HG03571 (cell line): Measurements from ENCODE around the gene APOF.
"Not testable (repeated sequence)": the region's sequence is repeated elsewhere in the genome, so short reads cannot be mapped to it uniquely, and the experiment has no call there.

Source experiments
- ATAC-seq: cut with Tn5 transposase; IDR thresholded peaks from one replicate; pipeline ENCODE4 v1.9.1; 2021; ENCODE audit not compliant: unreplicated experiment

APOF gene

DNA sequence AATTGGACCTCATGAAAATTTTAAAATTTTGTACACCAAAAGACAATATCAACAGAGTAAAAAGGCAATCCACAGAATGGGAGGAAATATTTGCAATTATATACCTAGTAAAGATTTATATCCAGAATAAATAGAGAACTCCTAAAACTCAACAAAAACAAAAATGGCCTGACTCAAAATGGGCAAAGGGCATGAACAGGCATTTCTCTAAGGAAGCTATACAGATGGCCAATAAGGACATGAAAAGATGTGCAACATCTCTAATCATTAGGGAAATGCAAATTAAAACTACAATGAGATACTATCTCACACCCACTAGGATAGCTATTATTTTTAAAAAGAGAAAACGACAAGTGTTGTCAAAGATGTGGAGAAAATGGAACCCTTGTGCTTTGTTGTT, 10.9 kb upstream of the APOF start:
- ATAC-seq = no peak

- ATAC-seq = no peak
Measured at GRCh38 chr12:56366948-56367347, 4.3 kb upstream of the APOF start.

DNA sequence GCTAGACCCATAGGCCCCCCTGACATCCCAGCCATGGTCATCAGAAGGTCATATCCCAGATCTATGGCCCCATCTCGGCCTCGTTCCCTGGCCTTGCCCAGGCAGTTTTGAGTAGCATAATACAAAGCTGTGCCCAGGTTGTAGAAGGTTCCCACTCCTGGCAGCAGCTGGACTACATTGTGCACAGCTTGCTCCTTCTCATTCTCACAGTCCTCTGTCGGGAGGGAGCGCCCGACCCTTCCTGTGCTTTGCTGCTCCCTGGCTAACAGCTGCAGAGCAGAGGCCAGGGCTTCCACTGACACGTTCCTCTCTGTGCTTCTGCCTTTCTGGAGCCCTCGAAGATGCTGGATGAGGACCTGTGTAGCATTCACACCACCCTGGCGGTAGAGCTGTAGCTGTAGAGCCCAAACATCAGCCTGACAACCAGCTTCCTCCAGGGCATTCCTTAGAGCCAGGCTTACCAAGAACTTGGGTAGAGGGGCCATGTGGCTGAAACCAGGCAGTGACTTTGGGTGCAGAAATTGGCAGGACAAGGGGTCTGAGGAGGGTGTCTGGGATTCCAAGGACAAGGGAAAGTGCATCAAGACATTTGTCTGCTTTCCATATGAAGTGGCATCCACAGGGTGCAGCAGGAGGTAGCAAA, 1.0 kb downstream of the APOF start:
- no peak for ATAC-seq

DNA sequence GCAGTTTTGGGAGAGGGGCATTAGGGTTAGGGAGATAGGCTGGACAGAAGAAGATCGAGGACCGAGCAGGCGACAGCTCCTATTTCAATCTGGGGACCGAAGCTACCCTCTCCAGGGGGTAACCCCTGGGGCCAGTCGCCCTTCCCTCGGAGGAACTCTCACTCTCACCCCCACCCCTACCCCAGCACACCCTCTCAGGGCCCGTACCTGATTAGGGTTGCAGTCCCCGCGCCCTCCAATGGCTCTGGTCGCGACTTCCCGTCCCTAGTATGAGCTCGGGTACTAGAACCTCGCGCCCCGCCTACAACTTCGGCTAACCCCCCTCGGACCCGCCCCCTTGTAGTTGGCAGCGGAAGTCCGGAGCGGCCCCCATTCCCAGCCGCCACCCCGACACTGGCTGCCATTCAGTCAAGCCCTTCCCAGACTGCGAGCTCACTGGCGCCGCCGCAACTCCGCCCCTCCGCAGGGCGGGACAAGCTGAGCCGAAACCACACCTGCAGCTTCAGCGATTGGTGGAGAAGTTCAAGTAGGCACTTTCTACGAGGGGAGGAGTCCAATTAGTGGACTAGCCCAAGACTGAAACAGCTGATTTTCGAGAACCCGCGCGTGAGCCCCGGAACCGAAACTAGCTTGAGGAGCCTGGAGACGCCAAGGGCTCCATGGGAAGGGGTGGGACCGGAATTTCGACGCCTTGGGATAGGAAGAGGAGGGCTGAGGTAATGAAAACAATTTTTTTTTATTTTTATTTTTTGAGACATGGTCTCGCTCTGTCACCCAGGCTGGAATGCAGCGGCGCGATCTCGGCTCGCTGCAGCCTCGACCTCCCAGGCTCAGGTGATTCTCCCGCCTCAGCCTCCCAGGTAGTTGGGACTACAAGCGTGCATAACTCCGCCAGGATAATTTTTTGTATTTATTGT, 2.5 kb downstream of the APOF start, which contains the start of gene STAT2:
Gene STAT2, minus strand, starts transcription at position 257 of the 917 bp plus-strand sequence. CDS start 3,536 bp downstream, outside the sequence.
- ATAC-seq = peak; percentile 93

GRCh38 chr12:56358836-56359532, 3.7 kb downstream of the APOF start:
- no peak for ATAC-seq

DNA sequence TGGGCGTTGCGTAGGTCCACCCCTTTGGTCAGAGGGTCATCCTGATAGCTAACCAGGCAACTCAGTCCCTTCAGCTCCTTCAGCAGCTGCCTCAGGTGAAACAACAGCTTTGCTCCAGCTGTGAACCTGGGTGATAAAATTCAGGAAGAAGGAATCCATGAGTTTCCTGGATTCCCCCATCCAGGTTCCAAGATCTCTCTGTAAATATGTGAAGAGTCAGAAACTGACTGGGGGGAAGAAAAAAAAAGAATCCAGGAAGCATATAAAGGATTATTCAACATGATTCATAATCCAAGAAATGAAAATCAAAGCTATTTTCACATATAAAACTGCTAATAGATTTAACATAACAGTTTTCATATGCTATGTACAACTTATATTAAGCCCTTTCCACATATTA, 11.3 kb downstream of the APOF start:
- no peak for ATAC-seq

DNA sequence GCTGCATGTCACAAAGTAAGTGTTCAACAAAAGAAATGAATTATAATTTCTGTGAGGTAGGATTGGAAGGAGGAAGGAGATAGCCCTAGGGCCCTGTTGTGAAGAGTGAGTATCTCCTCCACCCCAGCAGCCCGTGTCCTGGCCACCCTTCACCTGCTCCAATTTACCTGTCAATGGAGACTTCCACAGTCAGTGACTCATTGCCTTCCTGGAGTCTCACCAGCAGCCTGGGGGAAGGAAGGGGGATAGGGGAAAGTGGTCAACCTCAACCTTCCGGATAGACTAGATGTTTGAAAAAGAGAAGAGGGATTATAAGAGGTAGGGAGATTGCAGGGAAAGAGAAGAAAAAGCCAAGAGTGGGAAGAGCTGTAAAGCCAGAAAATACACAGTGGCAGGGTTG, 12.0 kb downstream of the APOF start:
- ATAC-seq = no peak

GRCh38 chr12:56348776-56349175, 13.9 kb downstream of the APOF start:
- no peak for ATAC-seq

DNA sequence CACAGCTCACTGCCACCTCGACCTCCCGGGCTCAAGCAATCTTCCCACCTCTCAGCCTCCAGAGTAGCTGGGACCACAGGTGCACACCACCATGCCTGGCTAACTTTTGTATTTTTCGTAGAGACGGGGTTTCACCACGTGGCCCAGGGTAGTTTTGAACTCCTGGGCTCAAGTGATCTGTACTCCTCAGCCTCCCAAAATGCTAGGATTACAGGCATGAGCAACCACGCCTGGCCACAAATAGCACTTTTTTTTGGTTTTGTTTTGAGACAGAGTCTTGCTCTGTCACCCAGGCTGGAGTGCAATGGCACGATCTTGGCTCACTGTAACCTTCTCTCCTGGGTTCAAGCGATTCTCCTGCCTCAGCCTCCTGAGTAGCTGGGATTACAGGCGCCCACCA, 15.4 kb downstream of the APOF start:
- not testable (repeated sequence) for ATAC-seq

- no peak for ATAC-seq
Measured at GRCh38 chr12:56346675-56347074, 16.0 kb downstream of the APOF start.

GRCh38 chr12:56342290-56342689, 20.4 kb downstream of the APOF start:
- ATAC-seq = not testable (repeated sequence)

DNA sequence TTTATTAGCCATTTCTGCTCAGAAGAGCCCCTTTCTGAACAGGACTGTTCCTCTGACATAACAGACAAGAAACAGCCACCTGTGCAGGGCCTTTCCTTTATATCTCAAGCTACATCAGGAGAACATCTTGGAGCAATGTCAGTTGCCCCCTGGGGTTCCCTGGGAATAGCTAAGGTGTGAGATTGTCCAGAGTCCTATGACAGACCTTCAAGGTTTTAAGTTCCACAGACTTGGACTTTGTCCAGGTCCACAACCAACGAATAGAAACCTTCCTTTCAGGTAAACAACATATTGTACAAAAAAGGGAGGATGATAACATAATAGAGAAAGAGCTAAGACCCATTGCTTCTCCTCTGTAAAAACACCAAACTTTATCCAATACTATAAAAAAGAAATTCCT, 21.0 kb downstream of the APOF start:
- no peak for ATAC-seq

DNA sequence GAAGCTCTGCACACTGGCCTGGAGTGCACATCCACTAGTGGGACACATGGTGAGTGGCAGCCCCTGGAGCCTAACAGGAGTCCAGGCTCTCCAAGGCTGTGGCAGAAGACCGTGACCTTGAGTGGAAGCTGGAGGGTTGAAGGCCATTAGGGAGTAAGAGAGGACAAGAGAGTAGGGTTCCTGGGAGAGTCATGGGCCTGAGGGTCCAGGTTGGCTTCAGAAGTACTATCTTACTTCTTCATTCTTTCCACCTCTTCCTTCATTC, 23.6 kb downstream of the APOF start:
- ATAC-seq = no peak

DNA sequence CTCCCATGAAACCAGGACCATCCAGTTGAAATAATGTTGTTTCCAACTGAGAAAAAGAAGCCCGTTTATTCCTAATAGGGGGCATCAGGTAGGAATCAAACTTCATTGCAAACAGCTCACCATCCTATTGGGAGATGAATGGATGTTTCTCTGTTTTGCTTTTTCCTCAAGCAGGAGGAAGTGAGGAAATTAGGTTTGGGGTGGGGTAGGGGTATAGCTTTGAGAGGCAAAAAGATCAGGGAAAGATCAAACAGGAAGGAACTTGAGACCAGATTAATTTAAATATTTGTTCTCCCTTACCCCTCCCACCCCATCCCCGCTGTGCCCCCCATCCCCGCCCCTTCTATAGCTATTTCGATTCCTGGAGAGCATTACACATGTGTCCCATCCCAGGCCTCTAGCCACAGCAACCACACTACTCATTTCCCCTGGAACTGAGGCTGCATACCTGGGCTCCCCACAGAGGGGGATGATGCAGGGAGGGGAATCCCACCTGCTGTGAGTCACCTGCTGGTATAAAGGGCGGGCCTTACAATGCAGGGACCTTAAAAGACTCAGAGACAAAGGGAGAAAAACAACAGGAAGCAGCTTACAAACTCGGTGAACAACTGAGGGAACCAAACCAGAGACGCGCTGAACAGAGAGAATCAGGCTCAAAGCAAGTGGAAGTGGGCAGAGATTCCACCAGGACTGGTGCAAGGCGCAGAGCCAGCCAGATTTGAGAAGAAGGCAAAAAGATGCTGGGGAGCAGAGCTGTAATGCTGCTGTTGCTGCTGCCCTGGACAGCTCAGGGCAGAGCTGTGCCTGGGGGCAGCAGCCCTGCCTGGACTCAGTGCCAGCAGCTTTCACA, 24.1 kb downstream of the APOF start, which contains the start of gene IL23A:
Gene IL23A, plus strand, starts transcription at position 577 of the 850 bp plus-strand sequence. Its CDS starts 161 bp downstream, at position 738.
- no peak for ATAC-seq

GRCh38 chr12:56337753-56338251, 24.9 kb downstream of the APOF start:
- no peak for ATAC-seq

DNA sequence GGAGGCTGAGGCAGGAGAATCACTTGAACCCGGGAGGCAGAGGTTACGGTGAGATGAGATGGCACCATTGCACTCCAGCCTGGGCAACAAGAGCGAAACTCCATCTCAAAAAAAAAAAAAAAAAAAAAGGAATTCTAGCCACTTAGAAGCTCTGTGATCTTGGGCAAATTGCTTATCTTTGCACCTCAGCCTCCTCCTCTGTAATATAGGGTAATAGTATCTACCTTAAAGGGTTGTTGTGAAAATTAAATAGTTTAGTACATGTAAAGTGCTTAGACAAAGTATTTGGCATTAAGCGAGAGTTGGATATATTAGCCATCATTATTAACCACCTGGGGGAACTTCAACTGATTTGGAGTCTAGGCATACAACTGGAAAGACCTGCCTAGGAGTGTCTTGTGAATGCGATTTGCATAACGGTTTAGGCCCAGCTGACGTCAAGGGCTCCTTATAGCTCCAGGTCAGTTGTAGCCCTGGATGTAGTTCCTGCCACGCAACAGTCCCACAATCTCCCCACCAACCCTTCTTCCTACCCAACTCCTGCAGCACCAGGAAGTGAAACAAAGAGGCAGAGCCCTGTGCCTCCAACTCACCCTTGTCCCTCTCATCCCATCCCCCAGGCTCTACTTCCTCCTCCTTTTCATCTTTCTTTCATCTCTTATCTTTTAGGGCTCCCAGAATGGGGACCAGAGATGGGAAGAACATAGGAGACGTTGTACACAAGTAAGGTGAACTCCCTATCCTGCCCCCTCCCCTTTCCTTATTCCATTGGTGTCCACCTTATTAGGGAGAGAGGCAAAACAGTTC, 26.1 kb downstream of the APOF start:
- ATAC-seq = no peak

GRCh38 chr12:56335527-56335926, 27.1 kb downstream of the APOF start:
- ATAC-seq = not testable (repeated sequence)

DNA sequence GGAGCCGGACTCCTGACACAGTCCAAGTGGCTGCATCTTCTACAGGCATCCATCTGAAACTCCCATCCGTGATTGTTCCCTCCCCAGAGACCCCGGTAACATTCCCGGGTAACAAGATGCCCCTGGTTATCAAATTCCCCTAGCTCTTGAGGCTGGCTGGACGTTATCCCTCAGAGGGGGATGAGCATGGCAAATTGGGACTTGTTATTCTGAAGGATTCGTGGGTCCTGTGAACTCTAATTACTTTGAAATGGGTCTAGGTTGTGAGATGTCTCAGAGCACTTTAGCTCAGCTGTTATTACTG, 28.2 kb downstream of the APOF start:
- ATAC-seq = no peak

- ATAC-seq = peak; percentile 96
Measured at GRCh38 chr12:56333679-56334489, 28.8 kb downstream of the APOF start, which contains the start of gene PAN2. PAN2 (minus strand) TSS chr12:56334000; CDS start chr12:56333094, 906 bp downstream.
